ENCODE data around the gene NPTN. TPM values are rescaled to one million over a fixed set of nuclear protein-coding genes. Genes with fewer than 3 reads are reported as not detected.

NPTN gene
- total RNA-seq, 3 donors from 2014 or later (not counting 1 experiment from before 2014, with no cell fraction given): 37.9 to 46.9 (median 46.4) TPM

- Histone ChIP-seq H3K4me1 (ENCODE audit: control insufficient read depth, insufficient read depth, low read length) (no peaks in the 10 kb centered on the region), H3K9me3 (ENCODE audit: control insufficient read depth, insufficient read depth, low read length) (no peaks in the 10 kb centered on the region), H3K36me3 (ENCODE audit: control insufficient read depth, insufficient read depth, low read length) (no peaks in the 10 kb centered on the region), H3K27me3 (ENCODE audit: control insufficient read depth, insufficient read depth, low read length) (no peaks in the 10 kb centered on the region), H3K4me3 (ENCODE audit: low read length) (no peak overlapping the region), H3K27ac (ENCODE audit: low read length) (no peak overlapping the region)
- intact Hi-C loops (cut with micrococcal nuclease): no loop called here
- no peak for ATAC-seq
- no peak for DNase-seq
- Mint-ChIP-seq H3K36me3 (no peaks in the 10 kb centered on the region), H3K4me3 (no peak overlapping the region), H3K9me3 (no peaks in the 10 kb centered on the region), H3K27me3 (ENCODE audit: low read depth in 2 of 2) (peaks cover 0 to 4% of the 10 kb centered on the region in 2 donors), H3K4me1 (no peaks in the 10 kb centered on the region), H3K27ac (no peak overlapping the region)
- TF ChIP-seq CTCF (IDR thresholded peaks at IDR 0.05): no peak
- 96% methylated on average over 2 of the region's 2 CpGs for WGBS (ENCODE audit: insufficient coverage)
Observed at GRCh38 chr15:73538123-73538522, 95.1 kb downstream of the NPTN start.

DNA sequence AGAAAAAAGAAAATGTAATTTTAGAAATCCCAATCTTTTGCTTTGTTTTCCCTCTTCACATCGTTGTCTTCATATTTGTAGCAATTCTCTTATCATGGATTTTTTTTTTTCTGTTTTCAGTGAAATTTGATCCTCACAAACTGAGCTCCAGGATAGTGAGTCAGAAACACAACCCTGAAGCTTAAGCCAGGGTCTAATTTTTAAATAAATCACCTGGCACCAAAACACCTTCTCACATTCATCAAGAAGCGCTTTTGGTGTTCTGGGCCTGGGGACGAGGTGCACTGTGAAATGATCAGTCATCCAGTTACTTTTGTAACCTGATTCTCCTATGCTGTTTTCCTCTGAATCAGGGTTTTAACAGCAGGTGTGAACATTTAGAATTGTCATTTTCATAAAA is 102.5 kb downstream of the NPTN start:
- H3K4me1 ChIP-seq (ENCODE audit: control insufficient read depth, insufficient read depth, low read length): no peaks in the 10 kb centered on the region
- intact Hi-C loops (cut with micrococcal nuclease): no loop called here
- peaks cover 13 to 16% of the 10 kb centered on the region in 2 donors for H3K27me3 Mint-ChIP-seq (ENCODE audit: low read depth in 2 of 2)
- no peaks in the 10 kb centered on the region for H3K9me3 Mint-ChIP-seq
- WGBS (ENCODE audit: insufficient coverage): 88% methylated on average over 3 of the region's 3 CpGs
- no peak overlapping the region for H3K27ac Mint-ChIP-seq
- H3K36me3 Mint-ChIP-seq: no peaks in the 10 kb centered on the region
- TF ChIP-seq CTCF (IDR thresholded peaks at IDR 0.05): no peak
- H3K4me1 Mint-ChIP-seq: no peaks in the 10 kb centered on the region
- H3K27ac ChIP-seq (ENCODE audit: low read length): no peak overlapping the region
- ATAC-seq: no peak
- no peak overlapping the region for H3K4me3 ChIP-seq (ENCODE audit: low read length)
- H3K4me3 Mint-ChIP-seq: no peak overlapping the region
- H3K27me3 ChIP-seq (ENCODE audit: control insufficient read depth, insufficient read depth, low read length): peaks cover 4% of the 10 kb centered on the region
- no peaks in the 10 kb centered on the region for H3K9me3 ChIP-seq (ENCODE audit: control insufficient read depth, insufficient read depth, low read length)
- H3K36me3 ChIP-seq (ENCODE audit: control insufficient read depth, insufficient read depth, low read length): no peaks in the 10 kb centered on the region
- no peak for DNase-seq

GRCh38 chr15:73527598-73527997 is 105.6 kb downstream of the NPTN start:
- Mint-ChIP-seq H3K4me1 (no peaks in the 10 kb centered on the region), H3K36me3 (no peaks in the 10 kb centered on the region), H3K9me3 (no peaks in the 10 kb centered on the region), H3K4me3 (no peak overlapping the region), H3K27me3 (ENCODE audit: low read depth in 2 of 2) (peaks cover 16 to 23% of the 10 kb centered on the region in 2 donors), H3K27ac (no peak overlapping the region)
- intact Hi-C loops (cut with micrococcal nuclease): no loop called here
- Histone ChIP-seq H3K27ac (ENCODE audit: low read length) (no peak overlapping the region), H3K4me3 (ENCODE audit: low read length) (no peak overlapping the region), H3K27me3 (ENCODE audit: control insufficient read depth, insufficient read depth, low read length) (peaks cover 4% of the 10 kb centered on the region), H3K4me1 (ENCODE audit: control insufficient read depth, insufficient read depth, low read length) (no peaks in the 10 kb centered on the region), H3K9me3 (ENCODE audit: control insufficient read depth, insufficient read depth, low read length) (no peaks in the 10 kb centered on the region), H3K36me3 (ENCODE audit: control insufficient read depth, insufficient read depth, low read length) (no peaks in the 10 kb centered on the region)
- ATAC-seq (no peak), DNase-seq (no peak)
- no peak for TF ChIP-seq CTCF (IDR thresholded peaks at IDR 0.05)
- 95% methylated on average over 2 of the region's 2 CpGs for WGBS (ENCODE audit: insufficient coverage)

DNA sequence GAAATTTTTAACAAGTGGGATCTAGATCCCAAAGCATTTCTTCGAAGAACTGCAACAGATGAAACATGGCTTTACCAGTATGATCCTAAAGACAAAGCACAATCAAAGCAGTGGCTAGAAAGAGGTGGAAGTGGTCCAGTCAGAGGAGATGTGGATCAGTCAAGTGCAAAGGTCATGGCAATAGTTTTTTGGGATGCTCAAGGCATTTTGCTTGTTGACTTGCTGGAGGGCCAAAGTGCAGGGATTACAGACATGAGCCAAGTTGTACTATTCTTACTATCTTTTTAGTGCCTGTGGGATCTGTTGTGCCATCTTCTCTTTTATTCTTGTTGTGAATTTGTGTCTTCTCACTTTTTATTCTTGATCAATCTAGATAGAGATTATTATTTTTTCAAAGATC is 108.3 kb downstream of the NPTN start:
- H3K36me3 ChIP-seq (ENCODE audit: control insufficient read depth, insufficient read depth, low read length): no peaks in the 10 kb centered on the region
- Mint-ChIP-seq H3K9me3 (no peaks in the 10 kb centered on the region), H3K4me3 (no peak overlapping the region), H3K27ac (no peak overlapping the region), H3K4me1 (no peaks in the 10 kb centered on the region), H3K27me3 (ENCODE audit: low read depth in 2 of 2) (peaks cover 13 to 23% of the 10 kb centered on the region in 2 donors), H3K36me3 (no peaks in the 10 kb centered on the region)
- intact Hi-C loops (cut with micrococcal nuclease): no loop called here
- no peak overlapping the region for H3K4me3 ChIP-seq (ENCODE audit: low read length)
- 88% methylated on average over 1 of the region's 1 CpG for WGBS (ENCODE audit: insufficient coverage)
- no peak for TF ChIP-seq CTCF (IDR thresholded peaks at IDR 0.05)
- no peak for DNase-seq
- H3K4me1 ChIP-seq (ENCODE audit: control insufficient read depth, insufficient read depth, low read length): no peaks in the 10 kb centered on the region
- H3K27ac ChIP-seq (ENCODE audit: low read length): no peak overlapping the region
- H3K27me3 ChIP-seq (ENCODE audit: control insufficient read depth, insufficient read depth, low read length): peaks cover 6% of the 10 kb centered on the region
- no peak for ATAC-seq
- H3K9me3 ChIP-seq (ENCODE audit: control insufficient read depth, insufficient read depth, low read length): no peaks in the 10 kb centered on the region
